Fibroblast of lung (primary cell): ENCODE data around the gene SETBP1. TPM values are rescaled to one million over a fixed set of nuclear protein-coding genes. Genes with fewer than 3 reads are reported as not detected.
A peak's percentile ranks its signal among the peaks of the same experiment; 100 is the strongest.

Experiments
- DNase-seq, 2 donors: peaks; one replicate each; pipeline versions ENCODE4 v3.0.0 to v3.0.0-alpha.2; 2010; ENCODE audit warnings: low read depth in 2 of 2
- H2AFZ ChIP-seq: 2 replicates; pipeline ENCODE4 v1.5.1; 2012; ENCODE audit warnings: low read length, control low read depth, inconsistent platforms
- H3K27ac ChIP-seq: 2 replicates; pipeline ENCODE4 v1.5.1; 2011; ENCODE audit warnings: low read length, control low read depth; ENCODE audit not compliant: insufficient read depth
- H3K27me3 ChIP-seq: 2 replicates; pipeline ENCODE4 v1.5.1; 2011; ENCODE audit warnings: mild to moderate bottlenecking, low read length; ENCODE audit not compliant: control insufficient read depth, insufficient read depth
- H3K36me3 ChIP-seq: 2 replicates; pipeline ENCODE4 v1.5.1; 2011; ENCODE audit warnings: low read length; ENCODE audit not compliant: control insufficient read depth, insufficient read depth
- H3K4me1 ChIP-seq: 2 replicates; pipeline ENCODE4 v1.5.1; 2011; ENCODE audit warnings: low read length; ENCODE audit not compliant: control insufficient read depth, insufficient read depth; ENCODE audit errors: extremely low read depth
- H3K4me2 ChIP-seq: 2 replicates; pipeline ENCODE4 v1.5.1; 2011; ENCODE audit warnings: low read length, control low read depth; ENCODE audit not compliant: insufficient read depth; ENCODE audit errors: extremely low read depth
- H3K4me3 ChIP-seq, 4 experiments: fragments of 200-600 bp in 1 of 4; sonication (generic) in 1 of 4; replicated peaks in 1 of 4; 2 replicates each; pipeline ENCODE4 v1.5.1; 2011 to 2016; ENCODE audit warnings: low read length in 4 of 4, low read depth in 3 of 4, mild to moderate bottlenecking in 3 of 4, control low read depth in 2 of 4, inconsistent platforms in 1 of 4, mixed read lengths in 1 of 4; ENCODE audit not compliant: insufficient read depth in 1 of 4; ENCODE audit errors: control extremely low read depth in 1 of 4
- H3K79me2 ChIP-seq: 2 replicates; pipeline ENCODE4 v1.5.1; 2012; ENCODE audit warnings: mild to moderate bottlenecking, low read length, inconsistent platforms; ENCODE audit not compliant: control insufficient read depth, insufficient read depth
- H3K9ac ChIP-seq: 2 replicates; pipeline ENCODE4 v1.5.1; 2011; ENCODE audit warnings: mild to moderate bottlenecking, low read length, control low read depth; ENCODE audit not compliant: insufficient read depth
- H3K9me3 ChIP-seq: 2 replicates; pipeline ENCODE4 v1.5.1; 2012; ENCODE audit warnings: low read depth, low read length; ENCODE audit not compliant: control insufficient read depth, insufficient read depth
- H4K20me1 ChIP-seq: 2 replicates; pipeline ENCODE4 v1.5.1; 2011; ENCODE audit warnings: low read length; ENCODE audit not compliant: control insufficient read depth, insufficient read depth; ENCODE audit errors: extremely low read depth
- EZH2 ChIP-seq: IDR thresholded peaks from 2 replicates; pipeline ENCODE4 v1.5.1; 2012; ENCODE audit warnings: low read length, control low read depth, mild to moderate bottlenecking; ENCODE audit errors: missing control alignments
- polyA plus RNA-seq, 2 donors: library from polyadenylated mRNA; depleted of rRNA in 1 of 2; stranded (reverse) in 1 of 2; unstranded in 1 of 2; fragments of >200 nt; gene quantifications; 2 replicates each; pipeline ENCODE4 v1.2.1, GENCODE V29; 2011 to 2012; ENCODE audit warnings: missing spikeins in 1 of 2
- total RNA-seq: library from RNA; depleted of rRNA; stranded (reverse); fragments of >200 nt; gene quantifications from 2 replicates; pipeline ENCODE4 v1.2.1, GENCODE V29; 2014
- TF ChIP-seq, protein P1 (sequence below), 2 donors: IDR thresholded peaks in 1 of 2; conservative IDR thresholded peaks in 1 of 2; 1 replicate in 1 of 2; 2 replicates in 1 of 2; pipeline ENCODE4 v1.5.1; 2011 to 2012; ENCODE audit warnings: low read length in 2 of 2, control low read depth in 1 of 2, inconsistent platforms in 1 of 2, low read depth in 1 of 2, mild to moderate bottlenecking in 1 of 2

SETBP1 gene
- total and polyA plus RNA-seq, 2 donors (not counting 1 experiment from before 2014, with no cell fraction given), result 4.5 to 5.4 TPM

DNA sequence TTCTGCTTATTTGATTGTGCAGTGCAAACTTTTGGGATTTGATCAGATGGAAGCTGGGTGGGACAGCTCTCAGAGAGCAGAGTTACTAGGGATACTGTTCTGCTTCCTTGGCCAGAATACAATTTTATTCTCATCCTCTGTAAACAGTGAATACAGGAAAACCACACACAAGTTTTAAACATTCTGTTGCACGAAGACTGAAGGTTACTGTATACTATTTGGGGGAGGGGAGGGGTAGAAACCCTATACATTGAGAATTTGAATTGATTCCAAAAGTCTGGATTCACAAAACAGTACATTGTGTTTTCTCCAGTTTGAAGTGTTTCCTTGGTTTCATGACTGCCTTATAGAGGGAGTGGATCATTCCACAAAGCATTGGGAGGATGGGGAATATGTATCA, 149.9 kb downstream of the SETBP1 start:
- Histone ChIP-seq H3K79me2 (no peaks in the 10 kb centered on the region), H3K9me3 (no peaks in the 10 kb centered on the region), H3K27ac (no peak overlapping the region), H3K9ac (no peak overlapping the region), H3K4me2 (no peak overlapping the region), H3K4me1 (peaks cover 10% of the 10 kb centered on the region), H4K20me1 (no peaks in the 10 kb centered on the region), H2AFZ (no peak overlapping the region), H3K4me3 (no peak overlapping the region), H3K36me3 (no peaks in the 10 kb centered on the region), H3K27me3 (no peaks in the 10 kb centered on the region)
- DNase-seq, result peak in 1 of 2 donors; percentile 46
- TF ChIP-seq, protein P1, sequence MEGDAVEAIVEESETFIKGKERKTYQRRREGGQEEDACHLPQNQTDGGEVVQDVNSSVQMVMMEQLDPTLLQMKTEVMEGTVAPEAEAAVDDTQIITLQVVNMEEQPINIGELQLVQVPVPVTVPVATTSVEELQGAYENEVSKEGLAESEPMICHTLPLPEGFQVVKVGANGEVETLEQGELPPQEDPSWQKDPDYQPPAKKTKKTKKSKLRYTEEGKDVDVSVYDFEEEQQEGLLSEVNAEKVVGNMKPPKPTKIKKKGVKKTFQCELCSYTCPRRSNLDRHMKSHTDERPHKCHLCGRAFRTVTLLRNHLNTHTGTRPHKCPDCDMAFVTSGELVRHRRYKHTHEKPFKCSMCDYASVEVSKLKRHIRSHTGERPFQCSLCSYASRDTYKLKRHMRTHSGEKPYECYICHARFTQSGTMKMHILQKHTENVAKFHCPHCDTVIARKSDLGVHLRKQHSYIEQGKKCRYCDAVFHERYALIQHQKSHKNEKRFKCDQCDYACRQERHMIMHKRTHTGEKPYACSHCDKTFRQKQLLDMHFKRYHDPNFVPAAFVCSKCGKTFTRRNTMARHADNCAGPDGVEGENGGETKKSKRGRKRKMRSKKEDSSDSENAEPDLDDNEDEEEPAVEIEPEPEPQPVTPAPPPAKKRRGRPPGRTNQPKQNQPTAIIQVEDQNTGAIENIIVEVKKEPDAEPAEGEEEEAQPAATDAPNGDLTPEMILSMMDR (conservative IDR thresholded peaks at IDR 0.05 in 1 of 2, IDR thresholded peaks at IDR 0.05 in 1 of 2; ENCODE audit: low read depth in 1 of 2, low read length in 2 of 2), result no peak
- TF ChIP-seq EZH2, result no peak

DNA sequence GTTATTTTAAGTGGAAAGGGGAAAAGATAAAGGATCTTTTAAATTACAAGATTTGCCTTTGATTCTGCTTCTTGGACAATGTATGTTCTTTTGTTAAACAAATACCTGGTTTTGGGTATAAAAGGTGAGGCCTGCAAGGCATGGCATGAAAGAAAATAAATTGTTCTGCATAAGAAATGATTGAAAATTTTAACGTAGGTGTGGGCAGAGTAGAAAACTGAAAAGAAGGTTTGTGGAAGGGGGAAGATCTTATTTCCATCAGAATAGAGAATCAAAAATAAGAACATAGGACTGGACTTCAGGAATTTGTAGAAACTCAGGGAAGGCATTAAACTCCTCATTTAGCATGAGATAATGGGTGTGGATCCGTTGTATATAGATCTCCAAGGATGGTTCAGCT, 153.1 kb downstream of the SETBP1 start:
- Histone ChIP-seq H2AFZ (no peak overlapping the region), H3K9me3 (no peaks in the 10 kb centered on the region), H3K36me3 (no peaks in the 10 kb centered on the region), H3K27me3 (no peaks in the 10 kb centered on the region), H4K20me1 (no peaks in the 10 kb centered on the region), H3K9ac (no peak overlapping the region), H3K27ac (no peak overlapping the region), H3K4me1 (peaks cover 2% of the 10 kb centered on the region), H3K79me2 (no peaks in the 10 kb centered on the region), H3K4me2 (no peak overlapping the region), H3K4me3 (no peak overlapping the region)
- no peak for DNase-seq
- no peak for TF ChIP-seq EZH2
- TF ChIP-seq, protein P1 (conservative IDR thresholded peaks at IDR 0.05 in 1 of 2, IDR thresholded peaks at IDR 0.05 in 1 of 2; ENCODE audit: low read depth in 1 of 2, low read length in 2 of 2), result no peak

DNA sequence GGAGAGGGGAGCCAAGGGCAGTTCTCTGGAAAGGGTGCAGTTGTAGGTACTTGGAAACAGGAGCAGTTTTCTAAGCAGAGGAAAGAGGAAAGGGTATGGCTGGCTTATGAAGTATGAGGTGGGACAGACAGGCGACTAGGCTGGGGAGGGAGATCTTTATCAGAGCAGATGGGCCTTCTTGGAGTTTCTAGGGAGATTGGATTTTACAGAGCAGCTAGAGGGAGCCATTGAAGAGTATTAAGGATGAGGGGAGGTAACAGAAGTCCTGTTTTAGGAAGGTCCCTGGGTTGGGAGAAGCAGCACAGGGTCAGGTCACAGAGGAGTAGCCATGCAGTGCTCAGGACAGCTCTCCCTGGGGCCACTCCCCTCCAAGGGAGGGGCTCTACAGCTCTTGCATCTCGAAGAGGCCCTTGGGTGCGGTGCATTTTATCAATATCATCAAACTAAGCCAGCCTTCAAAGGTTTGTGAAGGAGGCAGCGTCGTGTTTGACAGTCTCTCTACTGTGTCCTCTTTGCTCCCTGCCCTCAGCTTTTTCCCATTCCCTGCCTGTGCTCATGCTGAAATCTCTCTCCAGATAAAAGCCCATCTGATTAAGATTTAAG, 154.3 kb downstream of the SETBP1 start:
- H3K4me3 ChIP-seq, result no peak overlapping the region
- no peak for DNase-seq
- no peaks in the 10 kb centered on the region for H3K9me3 ChIP-seq
- no peak overlapping the region for H2AFZ ChIP-seq
- H3K27ac ChIP-seq, result no peak overlapping the region
- no peaks in the 10 kb centered on the region for H4K20me1 ChIP-seq
- no peaks in the 10 kb centered on the region for H3K36me3 ChIP-seq
- peaks cover 4% of the 10 kb centered on the region for H3K4me1 ChIP-seq
- H3K9ac ChIP-seq, result no peak overlapping the region
- no peak overlapping the region for H3K4me2 ChIP-seq
- no peaks in the 10 kb centered on the region for H3K27me3 ChIP-seq
- TF ChIP-seq, protein P1 (conservative IDR thresholded peaks at IDR 0.05 in 1 of 2, IDR thresholded peaks at IDR 0.05 in 1 of 2; ENCODE audit: low read depth in 1 of 2, low read length in 2 of 2), result peak in 1 of 2 donors; percentile 1
- no peak for TF ChIP-seq EZH2
- H3K79me2 ChIP-seq, result no peaks in the 10 kb centered on the region
